A549 (cell line): ENCODE data around the gene ENPP3. TPM values are rescaled to one million over a fixed set of nuclear protein-coding genes. Genes with fewer than 3 reads are reported as not detected.
A peak's percentile ranks its signal among the peaks of the same experiment; 100 is the strongest.

Experiments used
- ATAC-seq, 2 experiments: fragments of 200-7000 bp in 1 of 2; fragments of >200 bp in 1 of 2; cut with Nextera tagmentation in 1 of 2; cut with Tn5 transposase in 1 of 2; 3 replicates each; pipeline versions ENCODE4 v1.8.0 to v1.9.1; 2018 to 2020; ENCODE audit warnings: mild to moderate bottlenecking in 1 of 2, moderate library complexity in 1 of 2
- CTCF ChIA-PET: fragments of 300-600 bp; sonication (Branson Sonifier 250); formaldehyde crosslinking; extraction: SDS; loops from one replicate; lab custom pipeline; 2021; ENCODE audit warnings: antibody characterized with exemption, inconsistent platforms; lab: Yijun Ruan, JAX
- POLR2A ChIA-PET: fragments of 350-600 bp; formaldehyde crosslinking; extraction: SDS; loops from one replicate; lab custom pipeline; 2021; ENCODE audit warnings: antibody characterized with exemption, inconsistent platforms; lab: Yijun Ruan, JAX
- DNase-seq, 2 experiments: peaks; one replicate each; pipeline versions ENCODE4 v3.0.0 to v3.0.0-alpha.2; 2011 to 2016; ENCODE audit warnings: low read depth in 1 of 2, low spot score in 1 of 2
- FAIRE-seq: peaks from 2 replicates; lab custom pipeline; 2011; peaks lifted over from hg19 to GRCh38; lab: Jason Lieb, UNC
- H3K27ac ChIP-seq, 2 experiments: fragments of >200 bp; sonication (Bioruptor Twin); formaldehyde crosslinking; 3 replicates each; pipeline ENCODE4 v1.5.1; 2016 to 2017
- H3K4me1 ChIP-seq: fragments of >200 bp; sonication (Bioruptor Twin); formaldehyde crosslinking; 3 replicates; pipeline ENCODE4 v1.6.1; 2016
- H3K4me2 ChIP-seq: fragments of >200 bp; sonication (Bioruptor Twin); formaldehyde crosslinking; 3 replicates; pipeline ENCODE4 v1.6.1; 2016
- H3K4me3 ChIP-seq: fragments of >200 bp; sonication (Bioruptor Twin); formaldehyde crosslinking; 3 replicates; pipeline ENCODE4 v1.5.1; 2016
- H3K9me3 ChIP-seq: fragments of >200 bp; sonication (Bioruptor Twin); formaldehyde crosslinking; 3 replicates; pipeline ENCODE4 v1.6.1; 2016
- BHLHE40 ChIP-seq: IDR thresholded peaks from 2 replicates; pipeline ENCODE4 v1.6.1; 2012; ENCODE audit warnings: low read depth, low read length, inconsistent platforms
- CBX2 ChIP-seq: fragments of 200-600 bp; sonication (generic); IDR thresholded peaks from 2 replicates; pipeline ENCODE4 v1.6.1; 2016; ENCODE audit warnings: low read depth, mild to moderate bottlenecking, borderline replicate concordance
- EHF ChIP-seq: fragments of 250-450 bp; sonication (Bioruptor Pico); IDR thresholded peaks from 2 replicates; pipeline ENCODE4 v1.5.0; 2020; ENCODE audit warnings: mild to moderate bottlenecking
- ELK1 ChIP-seq: fragments of 150-350 bp; IDR thresholded peaks from 2 replicates; pipeline ENCODE4 v1.6.1; 2014; ENCODE audit warnings: low read depth, mild to moderate bottlenecking, low read length
- ESRRA ChIP-seq: fragments of 150-350 bp; IDR thresholded peaks from 2 replicates; pipeline ENCODE4 v1.6.1; 2014; ENCODE audit warnings: mild to moderate bottlenecking, low read length, borderline replicate concordance
- HES2 ChIP-seq: fragments of >200 bp; sonication (Bioruptor Twin); formaldehyde crosslinking; IDR thresholded peaks from 2 replicates; pipeline ENCODE4 v1.6.1; 2016
- HEYL ChIP-seq: fragments of 250-450 bp; sonication (Bioruptor Pico); IDR thresholded peaks from 2 replicates; pipeline ENCODE4 v1.8.0; 2021; ENCODE audit warnings: mild to moderate bottlenecking, moderate library complexity
- HOXA7 ChIP-seq: fragments of 250-450 bp; sonication (Bioruptor Pico); IDR thresholded peaks from 2 replicates; pipeline ENCODE4 v1.5.0; 2020; ENCODE audit warnings: mild to moderate bottlenecking, moderate library complexity
- JUNB ChIP-seq: fragments of >200 bp; sonication (Bioruptor Twin); formaldehyde crosslinking; IDR thresholded peaks from 2 replicates; pipeline ENCODE4 v1.6.1; 2016
- MAFK ChIP-seq: fragments of 450-650 bp; IDR thresholded peaks from 2 replicates; pipeline ENCODE4 v1.6.1; 2014; ENCODE audit not compliant: partially characterized antibody
- MAX ChIP-seq: IDR thresholded peaks from 2 replicates; pipeline ENCODE4 v1.6.1; 2012
- NFE2L2 ChIP-seq: fragments of 150-350 bp; conservative IDR thresholded peaks from 2 replicates; pipeline ENCODE4 v1.6.1; 2014; ENCODE audit warnings: low read length
- POLR2AphosphoS2 ChIP-seq: conservative IDR thresholded peaks from 2 replicates; pipeline ENCODE4 v1.6.1; 2012; ENCODE audit warnings: low read length, improper control_type of control experiment, inconsistent platforms
- RARB ChIP-seq: fragments of 250-450 bp; sonication (Bioruptor Pico); IDR thresholded peaks from 2 replicates; pipeline ENCODE4 v1.8.0; 2021; ENCODE audit warnings: mild to moderate bottlenecking, moderate library complexity
- RCOR1 ChIP-seq: fragments of 150-350 bp; IDR thresholded peaks from 2 replicates; pipeline ENCODE4 v1.6.1; 2014; ENCODE audit warnings: antibody characterized with exemption, low read length, low read depth
- RNF2 ChIP-seq: fragments of 200-600 bp; sonication (generic); IDR thresholded peaks from 2 replicates; pipeline ENCODE4 v1.6.1; 2016; ENCODE audit warnings: low read depth, mild to moderate bottlenecking, antibody characterized with exemption, moderate library complexity, borderline replicate concordance
- SMC3 ChIP-seq: fragments of >200 bp; sonication (Bioruptor Twin); formaldehyde crosslinking; IDR thresholded peaks from 3 replicates; pipeline ENCODE4 v1.6.1; 2018; ENCODE audit warnings: inconsistent platforms
- SREBF2 ChIP-seq: fragments of 450-650 bp; IDR thresholded peaks from 2 replicates; pipeline ENCODE4 v1.6.1; 2014; ENCODE audit warnings: mild to moderate bottlenecking, moderate library complexity
- TP53 ChIP-seq: fragments of 250-450 bp; sonication (Bioruptor Pico); IDR thresholded peaks from 2 replicates; pipeline ENCODE4 v1.5.0; 2021; ENCODE audit warnings: mild to moderate bottlenecking, moderate library complexity
- ZFP36 ChIP-seq: fragments of 450-650 bp; IDR thresholded peaks from 2 replicates; pipeline ENCODE4 v1.6.1; 2014; ENCODE audit warnings: borderline replicate concordance; ENCODE audit not compliant: partially characterized antibody
- ZSCAN20 ChIP-seq: fragments of 250-450 bp; sonication (Bioruptor Pico); IDR thresholded peaks from 2 replicates; pipeline ENCODE4 v1.8.0; 2022; ENCODE audit warnings: mild to moderate bottlenecking, moderate library complexity
- WGBS: methylation state at CpG from one replicate; pipeline ENCODE4 v1.1.6; 2017; ENCODE audit errors: missing lambda C conversion rate; 5-methylcytosine and 5-hydroxymethylcytosine counted together
- polyA plus RNA-seq, 4 experiments: library from polyadenylated mRNA; depleted of rRNA in 3 of 4; stranded (reverse); fragments of >200 nt; fragmentation: RNase III in 1 of 4; extraction: RNeasy Plus Mini Kit Qiagen cat#74134 plus additional on column Dnase treatment in 1 of 4; gene quantifications; 2 replicates in 3 of 4; 3 replicates in 1 of 4; pipeline ENCODE4 v1.2.3, GENCODE V29; 2011 to 2017
- TF ChIP-seq, protein P1 (sequence below): fragments of 200-600 bp; sonication (generic); IDR thresholded peaks from 2 replicates; pipeline ENCODE4 v1.6.1; 2016; ENCODE audit warnings: antibody characterized with exemption, mild to moderate bottlenecking, moderate library complexity

The ENPP3 gene
- polyA plus RNA-seq, 2 of the 4 experiments (the other 2 are of a cell fraction): not detected

GRCh38 chr6:131628726-131629125 is 8.4 kb upstream of the ENPP3 start:
- H3K4me3 ChIP-seq: peak overlapping the region; percentile 31; the same call in 1 of the 3 replicates
- DNase-seq (no peak), ATAC-seq (no peak), FAIRE-seq (no peak)
- no peak overlapping the region for H3K27ac ChIP-seq
- no peak for TF ChIP-seq ZSCAN20 (CRISPR knock-in tag)
- TF ChIP-seq EHF (CRISPR knock-in tag): no peak
- TF ChIP-seq POLR2AphosphoS2: no peak
- TF ChIP-seq RARB (CRISPR knock-in tag): no peak
- no peak for TF ChIP-seq JUNB
- no peak for TF ChIP-seq ELK1
- TF ChIP-seq HOXA7 (CRISPR knock-in tag): no peak
- TF ChIP-seq MAFK: no peak
- TF ChIP-seq, protein P1, sequence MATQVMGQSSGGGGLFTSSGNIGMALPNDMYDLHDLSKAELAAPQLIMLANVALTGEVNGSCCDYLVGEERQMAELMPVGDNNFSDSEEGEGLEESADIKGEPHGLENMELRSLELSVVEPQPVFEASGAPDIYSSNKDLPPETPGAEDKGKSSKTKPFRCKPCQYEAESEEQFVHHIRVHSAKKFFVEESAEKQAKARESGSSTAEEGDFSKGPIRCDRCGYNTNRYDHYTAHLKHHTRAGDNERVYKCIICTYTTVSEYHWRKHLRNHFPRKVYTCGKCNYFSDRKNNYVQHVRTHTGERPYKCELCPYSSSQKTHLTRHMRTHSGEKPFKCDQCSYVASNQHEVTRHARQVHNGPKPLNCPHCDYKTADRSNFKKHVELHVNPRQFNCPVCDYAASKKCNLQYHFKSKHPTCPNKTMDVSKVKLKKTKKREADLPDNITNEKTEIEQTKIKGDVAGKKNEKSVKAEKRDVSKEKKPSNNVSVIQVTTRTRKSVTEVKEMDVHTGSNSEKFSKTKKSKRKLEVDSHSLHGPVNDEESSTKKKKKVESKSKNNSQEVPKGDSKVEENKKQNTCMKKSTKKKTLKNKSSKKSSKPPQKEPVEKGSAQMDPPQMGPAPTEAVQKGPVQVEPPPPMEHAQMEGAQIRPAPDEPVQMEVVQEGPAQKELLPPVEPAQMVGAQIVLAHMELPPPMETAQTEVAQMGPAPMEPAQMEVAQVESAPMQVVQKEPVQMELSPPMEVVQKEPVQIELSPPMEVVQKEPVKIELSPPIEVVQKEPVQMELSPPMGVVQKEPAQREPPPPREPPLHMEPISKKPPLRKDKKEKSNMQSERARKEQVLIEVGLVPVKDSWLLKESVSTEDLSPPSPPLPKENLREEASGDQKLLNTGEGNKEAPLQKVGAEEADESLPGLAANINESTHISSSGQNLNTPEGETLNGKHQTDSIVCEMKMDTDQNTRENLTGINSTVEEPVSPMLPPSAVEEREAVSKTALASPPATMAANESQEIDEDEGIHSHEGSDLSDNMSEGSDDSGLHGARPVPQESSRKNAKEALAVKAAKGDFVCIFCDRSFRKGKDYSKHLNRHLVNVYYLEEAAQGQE: no peak
- no peak for TF ChIP-seq ZFP36
- TF ChIP-seq HES2: no peak
- TF ChIP-seq BHLHE40: no peak
- no peak for TF ChIP-seq SMC3
- no peak for TF ChIP-seq NFE2L2
- TF ChIP-seq TP53 (CRISPR knock-in tag): no peak
- no peak for TF ChIP-seq SREBF2
- H3K9me3 ChIP-seq: no peaks in the 10 kb centered on the region
- H3K4me2 ChIP-seq: peak overlapping the region; percentile 88
- peaks cover 10% of the 10 kb centered on the region; the same call in 2 of the 3 replicates for H3K4me1 ChIP-seq
- CTCF ChIA-PET: interaction anchor here (0.6 to 3.1 kb wide), 26 partner anchors 8 to 743 kb away, joined by 3 to 24 read pairs (median 5); partner anchors contain the start of genes ARG1 and ENPP3
- POLR2A ChIA-PET: no interaction called here
- 35% methylated on average over 1 of the region's 1 CpG for WGBS

DNA sequence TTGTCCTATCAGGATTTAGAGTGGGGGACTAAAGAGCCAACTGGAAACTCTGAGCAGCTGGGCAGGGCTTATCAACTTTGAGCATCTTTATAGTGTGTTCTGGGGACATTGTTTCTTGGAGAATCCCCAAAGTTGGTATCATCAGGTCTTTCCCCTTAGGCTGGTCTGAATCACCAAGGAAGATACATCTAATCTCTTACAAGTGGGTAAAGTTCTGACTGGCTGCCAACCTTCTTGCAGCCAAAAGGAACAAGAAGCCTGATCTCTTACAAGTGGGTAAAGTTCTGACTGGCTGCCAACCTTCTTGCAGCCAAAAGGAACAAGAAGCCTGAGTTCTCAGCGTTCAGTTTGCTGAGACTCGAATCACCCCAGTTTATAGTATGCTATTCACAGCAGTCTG is 7.5 kb upstream of the ENPP3 start:
- 8% methylated on average over 2 of the region's 2 CpGs for WGBS
- CTCF ChIA-PET: interaction anchor here (2.0 to 3.1 kb wide), 5 partner anchors 16 to 38 kb away, joined by 6 to 15 read pairs (median 7); no protein-coding TSS in a partner anchor
- FAIRE-seq: no peak

More for the DNA sequence above, 7.5 kb upstream of the ENPP3 start:
- Histone ChIP-seq H3K27ac (no peak overlapping the region), H3K9me3 (no peaks in the 10 kb centered on the region)
- no peak for DNase-seq
- POLR2A ChIA-PET: no interaction called here
- ATAC-seq: no peak
- no peak for TF ChIP-seq HEYL (CRISPR knock-in tag)
- TF ChIP-seq ESRRA: no peak
- TF ChIP-seq SMC3: no peak
- TF ChIP-seq RNF2: no peak
- TF ChIP-seq CBX2: no peak
- TF ChIP-seq MAX: no peak
- no peak for TF ChIP-seq RCOR1
- TF ChIP-seq, all 56 proteins: peak for 0
- Histone ChIP-seq H3K4me3 (no peak overlapping the region), H3K4me1 (peaks cover 10% of the 10 kb centered on the region; the same call in 2 of the 3 replicates), H3K4me2 (no peak overlapping the region)
